GM12892 (cell line): ENCODE results near the gene AGPS.
"Not testable (repeated sequence)": the region's sequence is repeated elsewhere in the genome, so short reads cannot be mapped to it uniquely, and the experiment has no call there.

Source experiments
- DNase-seq: peaks from one replicate; pipeline ENCODE4 v3.0.0; 2011; ENCODE audit not compliant: insufficient read length
- FAIRE-seq: peaks from 2 replicates; lab custom pipeline; 2011; peaks lifted over from hg19 to GRCh38; lab: Jason Lieb, UNC
- POLR2A ChIP-seq: IDR thresholded peaks from 2 replicates; pipeline ENCODE4 v1.6.1; 2011; ENCODE audit warnings: low read depth, low read length, control low read depth
- POLR2AphosphoS5 ChIP-seq: IDR thresholded peaks from 2 replicates; pipeline ENCODE4 v1.6.1; 2011; ENCODE audit warnings: low read depth, low read length, control low read depth
- TAF1 ChIP-seq: IDR thresholded peaks from 2 replicates; pipeline ENCODE4 v1.6.1; 2011; ENCODE audit warnings: low read depth, mild to moderate bottlenecking, control low read depth, low read length, borderline replicate concordance

AGPS gene

GRCh38 chr2:177355874-177356273 is 36.7 kb upstream of the AGPS start:
- TF ChIP-seq POLR2A (no peak), POLR2AphosphoS5 (no peak), TAF1 (no peak)
- DNase-seq (no peak), FAIRE-seq (no peak)

DNA sequence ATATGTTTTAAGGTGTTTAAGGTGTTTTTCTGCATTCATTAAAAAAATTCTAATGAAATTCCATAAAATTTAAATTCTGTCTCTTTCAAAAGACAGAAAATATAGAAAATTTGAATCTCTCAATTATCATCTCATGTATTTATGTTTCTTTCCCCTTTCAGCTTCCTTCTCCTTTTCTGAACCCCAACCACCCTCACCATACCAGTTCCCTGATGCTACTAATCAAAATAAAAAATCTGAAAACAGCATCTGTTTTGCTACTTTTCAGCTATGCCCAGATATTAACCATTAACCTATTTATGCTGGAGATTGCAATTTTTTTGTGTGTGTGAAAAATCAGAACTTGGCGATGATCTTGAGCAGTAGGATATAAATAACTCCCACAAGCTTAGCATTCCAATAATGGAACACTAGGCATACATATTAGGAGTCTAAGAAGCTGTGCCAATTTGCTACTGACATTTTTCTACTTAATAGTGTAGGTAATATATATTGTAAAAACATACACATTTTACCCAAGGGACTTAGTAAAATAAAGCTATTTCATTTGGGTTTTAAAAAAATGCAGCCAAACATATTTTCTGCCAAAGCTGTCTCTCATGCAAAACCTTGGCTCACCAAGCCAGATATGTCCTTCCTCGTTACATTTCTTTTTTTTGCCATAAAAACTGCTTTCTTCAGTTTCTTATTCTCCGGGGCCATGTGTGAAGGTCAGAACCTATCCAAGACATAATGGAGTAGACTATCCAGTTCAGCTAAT is 32.6 kb upstream of the AGPS start:
- FAIRE-seq, result no peak
- TF ChIP-seq POLR2A (no peak), TAF1 (no peak), POLR2AphosphoS5 (no peak)
- DNase-seq, result no peak

DNA sequence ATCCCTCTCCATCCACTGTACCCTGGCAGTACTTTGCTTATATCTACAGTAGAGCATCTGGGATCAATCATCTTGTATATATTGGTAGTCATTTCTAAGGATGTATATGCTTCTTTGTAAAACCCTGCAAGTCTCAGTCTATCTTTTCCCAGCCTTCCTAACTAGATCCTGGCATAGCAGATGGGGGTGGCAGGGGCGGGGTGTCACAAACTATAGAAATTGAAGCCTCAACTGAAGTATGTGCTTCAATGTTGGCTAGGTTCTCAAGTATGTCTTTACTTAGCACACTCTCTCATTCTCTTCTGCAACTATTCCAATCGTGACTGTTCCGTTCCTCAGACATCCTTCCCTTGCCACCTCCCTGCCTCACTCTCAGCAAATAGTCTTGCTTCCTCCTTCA is 30.1 kb upstream of the AGPS start:
- no peak for TF ChIP-seq POLR2A
- no peak for TF ChIP-seq TAF1
- TF ChIP-seq POLR2AphosphoS5, result no peak
- FAIRE-seq, result no peak
- DNase-seq, result no peak

- FAIRE-seq (no peak), DNase-seq (no peak)
- TF ChIP-seq POLR2AphosphoS5 (no peak), TAF1 (no peak), POLR2A (no peak)
Measured at GRCh38 chr2:177363332-177363731, 29.2 kb upstream of the AGPS start.

DNA sequence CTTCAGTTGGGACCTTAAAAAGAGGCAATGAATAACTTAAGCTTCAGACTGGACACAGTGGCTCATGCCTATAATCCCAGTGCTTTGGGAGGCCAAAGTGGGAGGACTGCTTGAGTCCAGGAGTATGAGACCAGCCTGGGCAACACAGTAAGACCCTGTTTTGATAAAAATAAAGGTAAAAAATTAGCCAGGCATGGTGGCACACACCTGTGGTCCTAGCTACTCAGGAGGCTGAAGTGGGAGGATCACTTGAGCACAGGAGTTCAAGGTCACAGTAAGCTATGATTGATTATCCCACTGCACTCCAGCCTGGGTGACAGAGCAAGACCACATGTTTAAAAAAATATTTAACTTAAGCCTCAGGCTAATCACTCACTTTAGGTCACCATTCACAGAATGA is 26.8 kb upstream of the AGPS start:
- not testable (repeated sequence) for FAIRE-seq, DNase-seq

GRCh38 chr2:177368023-177368422 is 24.6 kb upstream of the AGPS start:
- not testable (repeated sequence) for FAIRE-seq, DNase-seq

DNA sequence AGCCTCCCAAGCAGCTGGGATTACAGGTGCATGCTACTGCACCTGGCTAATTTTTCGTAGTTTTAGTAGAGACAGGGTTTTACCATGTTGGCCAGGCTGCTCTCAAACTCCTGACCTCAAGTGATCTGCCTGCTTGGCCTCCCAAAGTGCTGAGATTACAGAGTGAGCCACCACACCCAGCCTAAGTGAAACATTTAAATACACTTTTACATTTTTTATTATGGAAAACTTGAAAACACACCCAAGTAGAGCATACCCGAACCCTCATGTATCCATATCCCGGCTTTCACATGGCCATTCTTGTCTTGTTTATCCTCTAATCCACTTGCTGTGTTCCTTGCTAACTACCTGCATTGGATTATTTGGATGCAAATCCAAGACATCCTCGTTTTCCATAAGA is 13.2 kb upstream of the AGPS start:
- DNase-seq (no peak), FAIRE-seq (no peak)
- TF ChIP-seq POLR2AphosphoS5 (no peak), TAF1 (no peak), POLR2A (no peak)

GRCh38 chr2:177380181-177380580 is 12.4 kb upstream of the AGPS start:
- FAIRE-seq, result no peak
- TF ChIP-seq POLR2A, result no peak
- TF ChIP-seq POLR2AphosphoS5, result no peak
- no peak for TF ChIP-seq TAF1
- DNase-seq, result no peak

- FAIRE-seq (no peak), DNase-seq (no peak)
Measured at GRCh38 chr2:177383935-177384334, 8.6 kb upstream of the AGPS start.

GRCh38 chr2:177385151-177385550 is 7.4 kb upstream of the AGPS start:
- no peak for TF ChIP-seq TAF1
- FAIRE-seq, result no peak
- no peak for DNase-seq

More at GRCh38 chr2:177383935-177384334, 8.6 kb upstream of the AGPS start:
- no peak for TF ChIP-seq POLR2A
- no peak for TF ChIP-seq POLR2AphosphoS5

DNA sequence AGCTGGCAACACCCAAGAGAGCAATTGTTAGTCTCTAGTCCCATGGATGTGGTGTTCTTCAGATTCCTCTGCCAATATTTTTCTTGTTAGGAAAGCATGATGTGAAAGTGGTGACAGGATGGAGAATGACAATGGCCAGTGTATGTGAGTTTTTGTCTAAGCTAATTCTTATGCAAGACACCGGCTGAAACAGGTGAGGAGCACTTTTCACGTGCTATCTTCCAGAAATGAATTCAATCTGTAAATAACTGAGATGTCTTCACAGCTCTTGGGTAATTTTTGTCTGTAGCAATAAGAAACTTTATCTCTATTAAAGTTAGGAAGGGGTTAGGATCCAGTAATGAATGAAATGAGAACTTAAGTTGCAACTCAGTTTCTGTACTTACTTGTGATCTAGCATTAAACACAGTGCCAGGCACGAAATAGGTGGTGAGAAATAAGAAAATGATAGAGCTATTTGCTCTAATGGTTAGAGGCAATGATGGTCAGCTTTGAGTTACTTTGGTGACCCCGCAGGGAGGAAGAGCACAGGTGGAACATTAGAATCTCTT is 676 bp upstream of the AGPS start:
- TF ChIP-seq POLR2AphosphoS5 (no peak), POLR2A (no peak), TAF1 (no peak)
- DNase-seq (no peak), FAIRE-seq (peak; percentile 17)

DNA sequence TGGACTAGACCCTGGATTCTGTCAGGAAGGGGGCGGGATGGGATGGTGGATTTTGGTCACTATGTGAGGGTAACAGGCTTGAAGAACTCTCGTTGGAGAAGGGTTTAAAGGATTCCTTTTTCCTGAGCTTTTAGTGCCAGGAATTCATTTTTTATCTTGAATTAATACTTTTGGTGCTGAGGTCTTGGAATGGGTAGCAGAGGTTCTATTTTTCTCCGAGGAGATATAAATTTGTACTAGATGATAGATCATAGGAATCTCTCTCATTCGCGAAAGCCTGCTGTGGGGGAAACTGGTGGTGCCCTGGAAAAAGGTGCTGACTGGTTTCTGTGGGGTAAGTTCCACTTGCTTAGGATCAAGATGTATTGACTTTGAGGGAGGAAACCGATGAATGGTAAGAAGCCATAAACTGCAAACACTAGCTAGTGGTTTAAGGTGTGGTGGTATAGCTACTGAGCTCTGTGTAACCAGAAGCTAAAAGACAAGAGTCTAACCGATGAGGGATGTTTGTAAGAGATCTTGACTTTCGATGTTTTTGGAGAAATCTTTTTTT is 706 bp downstream of the AGPS start:
- no peak for TF ChIP-seq POLR2AphosphoS5
- no peak for TF ChIP-seq TAF1
- no peak for TF ChIP-seq POLR2A
- DNase-seq (no peak), FAIRE-seq (no peak)
